Liver (tissue), 9 donors: ENCODE results near the gene TNS1. TPM values are rescaled to one million over a fixed set of nuclear protein-coding genes. Genes with fewer than 3 reads are reported as not detected.
A peak's percentile ranks its signal among the peaks of the same experiment; 100 is the strongest.

Experiments
- DNase-seq: peaks from one replicate; pipeline ENCODE4 v3.0.0-alpha.2; 2017; ENCODE audit warnings: low spot score
- H3K27ac ChIP-seq, 2 donors: one replicate each; pipeline ENCODE4 v1.7.0; 2013; ENCODE audit warnings: inconsistent platforms in 2 of 2, low read length in 2 of 2, control low read depth in 1 of 2, low read depth in 1 of 2, mild to moderate bottlenecking in 1 of 2
- H3K27me3 ChIP-seq, 4 donors: one replicate each; pipeline versions ENCODE4 v1.6.1 to v1.7.0; 2013; ENCODE audit warnings: low read length in 3 of 4, inconsistent platforms in 1 of 4, mild to moderate bottlenecking in 1 of 4, moderate library complexity in 1 of 4; ENCODE audit not compliant: control insufficient read depth in 4 of 4, insufficient read depth in 4 of 4
- H3K36me3 ChIP-seq, 4 donors: one replicate each; pipeline versions ENCODE4 v1.6.1 to v1.7.0; 2013; ENCODE audit warnings: low read length in 3 of 4, mild to moderate bottlenecking in 3 of 4, low read depth in 1 of 4, moderate library complexity in 1 of 4; ENCODE audit not compliant: control insufficient read depth in 4 of 4, insufficient read depth in 3 of 4
- H3K4me1 ChIP-seq, 4 donors: one replicate each; pipeline versions ENCODE4 v1.6.1 to v1.7.0; 2013; ENCODE audit warnings: low read length in 3 of 4, mild to moderate bottlenecking in 3 of 4, moderate library complexity in 1 of 4; ENCODE audit not compliant: control insufficient read depth in 4 of 4, insufficient read depth in 4 of 4
- H3K4me3 ChIP-seq, 3 donors: one replicate each; pipeline versions ENCODE4 v1.6.1 to v1.7.0; 2013; ENCODE audit warnings: low read length in 3 of 3, control low read depth in 1 of 3, low read depth in 1 of 3, mild to moderate bottlenecking in 1 of 3
- H3K9ac ChIP-seq, 2 donors: one replicate each; pipeline ENCODE4 v1.7.0; 2013; ENCODE audit warnings: low read length in 2 of 2, mild to moderate bottlenecking in 2 of 2, moderate library complexity in 2 of 2, control low read depth in 1 of 2, low read depth in 1 of 2
- H3K9me3 ChIP-seq, 4 donors: one replicate each; pipeline versions ENCODE4 v1.6.1 to v1.7.0; 2013; ENCODE audit warnings: low read length in 3 of 4; ENCODE audit not compliant: control insufficient read depth in 4 of 4
- ATF3 ChIP-seq: IDR thresholded peaks from 2 replicates; pipeline ENCODE4 v1.6.1; 2016; ENCODE audit warnings: antibody characterized with exemption
- FOXA2 ChIP-seq: IDR thresholded peaks from 2 replicates; pipeline ENCODE4 v1.6.1; 2016; ENCODE audit warnings: antibody characterized with exemption
- GABPA ChIP-seq, 2 donors: IDR thresholded peaks in 1 of 2; conservative IDR thresholded peaks in 1 of 2; 2 replicates each; pipeline ENCODE4 v1.6.1; 2016; ENCODE audit warnings: antibody characterized with exemption in 2 of 2, mild to moderate bottlenecking in 1 of 2, moderate library complexity in 1 of 2
- HNF4A ChIP-seq, 2 donors: conservative IDR thresholded peaks; 2 replicates each; pipeline ENCODE4 v1.6.1; 2016; ENCODE audit warnings: antibody characterized with exemption in 2 of 2, mild to moderate bottlenecking in 2 of 2
- HNF4G ChIP-seq: IDR thresholded peaks from 2 replicates; pipeline ENCODE4 v1.6.1; 2016; ENCODE audit warnings: antibody characterized with exemption
- JUND ChIP-seq, 2 donors: IDR thresholded peaks; 2 replicates each; pipeline ENCODE4 v1.6.1; 2016; ENCODE audit warnings: antibody characterized with exemption in 2 of 2
- NR2F2 ChIP-seq: IDR thresholded peaks from 2 replicates; pipeline ENCODE4 v1.6.1; 2016; ENCODE audit warnings: antibody characterized with exemption
- RAD21 ChIP-seq, 2 donors: IDR thresholded peaks; 2 replicates each; pipeline ENCODE4 v1.6.1; 2016; ENCODE audit warnings: antibody characterized with exemption in 2 of 2, mild to moderate bottlenecking in 2 of 2
- RXRA ChIP-seq, 2 donors: IDR thresholded peaks; 2 replicates each; pipeline ENCODE4 v1.6.1; 2017 to 2018; ENCODE audit warnings: antibody characterized with exemption in 2 of 2, mild to moderate bottlenecking in 1 of 2
- YY1 ChIP-seq: IDR thresholded peaks from 2 replicates; pipeline ENCODE4 v1.6.1; 2016; ENCODE audit warnings: antibody characterized with exemption, mild to moderate bottlenecking
- WGBS: extraction: QIAGEN DNeasy Blood & Tissue Kit; methylation state at CpG from one replicate; pipeline ENCODE4 v1.1.7; 2013; 5-methylcytosine and 5-hydroxymethylcytosine counted together
- polyA plus RNA-seq, 2 donors: library from polyadenylated mRNA; stranded (reverse) in 1 of 2; unstranded in 1 of 2; fragments of 200-250 nt in 1 of 2; fragments of >200 nt in 1 of 2; fragmentation: Nextera tagmentation in 1 of 2; extraction: Ambion mirVana in 1 of 2; gene quantifications; one replicate each; pipeline versions ENCODE4 v1.2.1 to v1.2.3, GENCODE V29; 2013 to 2015
- total RNA-seq, 2 donors: library from RNA; depleted of rRNA; stranded (reverse); fragments of >200 nt; gene quantifications; one replicate each; pipeline ENCODE4 v1.2.3, GENCODE V29; 2014
- TF ChIP-seq, protein P1 (sequence below): IDR thresholded peaks from 2 replicates; pipeline ENCODE4 v1.6.1; 2016; ENCODE audit warnings: antibody characterized with exemption
- TF ChIP-seq, protein P2 (sequence below): IDR thresholded peaks from 2 replicates; pipeline ENCODE4 v1.6.1; 2016; ENCODE audit warnings: antibody characterized with exemption
- donor health status: healthy.
- donor health status: healthy.
- donor health status: healthy.
- donor health status: healthy.
- donor health status: healthy.

Gene TNS1
- total and polyA plus RNA-seq, 4 donors: 16.3 to 128 (median 57.3) TPM

GRCh38 chr2:217801115-217801531 is 201.7 kb downstream of the TNS1 start:
- Histone ChIP-seq H3K4me1 (peaks cover 0 to under 1% (median 0%) of the 10 kb centered on the region in 4 donors), H3K36me3 (peaks cover 0 to 28% (median 17%) of the 10 kb centered on the region in 4 donors), H3K9ac (no peak overlapping the region), H3K27me3 (no peaks in the 10 kb centered on the region), H3K4me3 (no peak overlapping the region), H3K27ac (no peak overlapping the region), H3K9me3 (no peaks in the 10 kb centered on the region)
- no peak for DNase-seq
- 70% methylated on average over 11 of the region's 11 CpGs for WGBS
- TF ChIP-seq RAD21 (IDR thresholded peaks at IDR 0.05) (peak in 1 of 2 donors; percentile 15), ATF3 (no peak), RXRA (IDR thresholded peaks at IDR 0.05) (peak in 1 of 2 donors; percentile 12)

GRCh38 chr2:217800433-217801114 is 202.2 kb downstream of the TNS1 start:
- TF ChIP-seq YY1: no peak
- TF ChIP-seq JUND (IDR thresholded peaks at IDR 0.05): no peak
- no peak for TF ChIP-seq RXRA (IDR thresholded peaks at IDR 0.05)
- TF ChIP-seq HNF4A (conservative IDR thresholded peaks at IDR 0.05): no peak
- no peak for TF ChIP-seq FOXA2
- TF ChIP-seq, protein P1, sequence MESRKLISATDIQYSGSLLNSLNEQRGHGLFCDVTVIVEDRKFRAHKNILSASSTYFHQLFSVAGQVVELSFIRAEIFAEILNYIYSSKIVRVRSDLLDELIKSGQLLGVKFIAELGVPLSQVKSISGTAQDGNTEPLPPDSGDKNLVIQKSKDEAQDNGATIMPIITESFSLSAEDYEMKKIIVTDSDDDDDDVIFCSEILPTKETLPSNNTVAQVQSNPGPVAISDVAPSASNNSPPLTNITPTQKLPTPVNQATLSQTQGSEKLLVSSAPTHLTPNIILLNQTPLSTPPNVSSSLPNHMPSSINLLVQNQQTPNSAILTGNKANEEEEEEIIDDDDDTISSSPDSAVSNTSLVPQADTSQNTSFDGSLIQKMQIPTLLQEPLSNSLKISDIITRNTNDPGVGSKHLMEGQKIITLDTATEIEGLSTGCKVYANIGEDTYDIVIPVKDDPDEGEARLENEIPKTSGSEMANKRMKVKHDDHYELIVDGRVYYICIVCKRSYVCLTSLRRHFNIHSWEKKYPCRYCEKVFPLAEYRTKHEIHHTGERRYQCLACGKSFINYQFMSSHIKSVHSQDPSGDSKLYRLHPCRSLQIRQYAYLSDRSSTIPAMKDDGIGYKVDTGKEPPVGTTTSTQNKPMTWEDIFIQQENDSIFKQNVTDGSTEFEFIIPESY: no peak
- TF ChIP-seq RAD21 (IDR thresholded peaks at IDR 0.05): no peak
- TF ChIP-seq GABPA (IDR thresholded peaks at IDR 0.05 in 1 of 2, conservative IDR thresholded peaks at IDR 0.05 in 1 of 2): no peak
- TF ChIP-seq HNF4G: no peak
- TF ChIP-seq, protein P2, sequence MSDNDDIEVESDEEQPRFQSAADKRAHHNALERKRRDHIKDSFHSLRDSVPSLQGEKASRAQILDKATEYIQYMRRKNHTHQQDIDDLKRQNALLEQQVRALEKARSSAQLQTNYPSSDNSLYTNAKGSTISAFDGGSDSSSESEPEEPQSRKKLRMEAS: no peak
- TF ChIP-seq NR2F2: no peak
- no peak for TF ChIP-seq ATF3
- DNase-seq: peak; percentile 33
- H3K9me3 ChIP-seq: no peaks in the 10 kb centered on the region
- H3K4me1 ChIP-seq: no peaks in the 10 kb centered on the region
- WGBS: 85% methylated on average over 10 of the region's 10 CpGs
- no peaks in the 10 kb centered on the region for H3K27me3 ChIP-seq
- H3K27ac ChIP-seq: no peak overlapping the region
- no peak overlapping the region for H3K4me3 ChIP-seq
- peaks cover 0 to 28% (median 15%) of the 10 kb centered on the region in 4 donors for H3K36me3 ChIP-seq
- no peak overlapping the region for H3K9ac ChIP-seq

GRCh38 chr2:217799563-217800432 is 203.0 kb downstream of the TNS1 start:
- Histone ChIP-seq H3K9me3 (no peaks in the 10 kb centered on the region), H3K4me3 (no peak overlapping the region), H3K9ac (no peak overlapping the region), H3K27ac (no peak overlapping the region), H3K4me1 (no peaks in the 10 kb centered on the region), H3K27me3 (no peaks in the 10 kb centered on the region), H3K36me3 (peaks cover 0 to 28% (median 12%) of the 10 kb centered on the region in 4 donors)
- DNase-seq: peak; percentile 28
- TF ChIP-seq JUND (IDR thresholded peaks at IDR 0.05) (no peak), HNF4G (no peak)
- WGBS: 89% methylated on average over 15 of the region's 15 CpGs
